Mesothelial cell of epicardium (in vitro differentiated cells): ENCODE data around the gene ADRA2B. TPM values are rescaled to one million over a fixed set of nuclear protein-coding genes. Genes with fewer than 3 reads are reported as not detected.

Experiments
- DNase-seq, 2 experiments: peaks; one replicate each; pipeline ENCODE4 v3.0.0; 2021; ENCODE audit warnings: low spot score in 2 of 2; ENCODE audit not compliant: unreplicated experiment in 2 of 2
- H3K27ac Mint-ChIP-seq: 2 replicates; pipeline ENCODE4 v1.8.0; 2021; ENCODE audit warnings: mixed read lengths
- H3K27me3 Mint-ChIP-seq: 2 replicates; pipeline ENCODE4 v1.8.0; 2021; ENCODE audit warnings: low read depth, mixed read lengths
- H3K36me3 Mint-ChIP-seq: 2 replicates; pipeline ENCODE4 v1.8.0; 2021; ENCODE audit warnings: mixed read lengths
- H3K4me1 Mint-ChIP-seq: 2 replicates; pipeline ENCODE4 v1.8.0; 2021; ENCODE audit warnings: mixed read lengths
- H3K4me3 Mint-ChIP-seq: 2 replicates; pipeline ENCODE4 v1.8.0; 2021; ENCODE audit warnings: mild to moderate bottlenecking, moderate library complexity, mixed read lengths
- H3K9me3 Mint-ChIP-seq: 2 replicates; pipeline ENCODE4 v1.8.0; 2021; ENCODE audit warnings: mixed read lengths
- total RNA-seq: library from RNA; stranded (reverse); gene quantifications from 3 replicates; pipeline ENCODE4 v1.2.1, GENCODE V29; 2021
- TF ChIP-seq, protein P1 (sequence below): fragments of 200-600 bp; sonication (generic); IDR thresholded peaks from one replicate; pipeline ENCODE4 v1.5.0; 2021; ENCODE audit warnings: antibody characterized with exemption; ENCODE audit not compliant: unreplicated experiment

ADRA2B gene
- total RNA-seq, 1 donor from 2014 or later = 0.56 TPM

DNA sequence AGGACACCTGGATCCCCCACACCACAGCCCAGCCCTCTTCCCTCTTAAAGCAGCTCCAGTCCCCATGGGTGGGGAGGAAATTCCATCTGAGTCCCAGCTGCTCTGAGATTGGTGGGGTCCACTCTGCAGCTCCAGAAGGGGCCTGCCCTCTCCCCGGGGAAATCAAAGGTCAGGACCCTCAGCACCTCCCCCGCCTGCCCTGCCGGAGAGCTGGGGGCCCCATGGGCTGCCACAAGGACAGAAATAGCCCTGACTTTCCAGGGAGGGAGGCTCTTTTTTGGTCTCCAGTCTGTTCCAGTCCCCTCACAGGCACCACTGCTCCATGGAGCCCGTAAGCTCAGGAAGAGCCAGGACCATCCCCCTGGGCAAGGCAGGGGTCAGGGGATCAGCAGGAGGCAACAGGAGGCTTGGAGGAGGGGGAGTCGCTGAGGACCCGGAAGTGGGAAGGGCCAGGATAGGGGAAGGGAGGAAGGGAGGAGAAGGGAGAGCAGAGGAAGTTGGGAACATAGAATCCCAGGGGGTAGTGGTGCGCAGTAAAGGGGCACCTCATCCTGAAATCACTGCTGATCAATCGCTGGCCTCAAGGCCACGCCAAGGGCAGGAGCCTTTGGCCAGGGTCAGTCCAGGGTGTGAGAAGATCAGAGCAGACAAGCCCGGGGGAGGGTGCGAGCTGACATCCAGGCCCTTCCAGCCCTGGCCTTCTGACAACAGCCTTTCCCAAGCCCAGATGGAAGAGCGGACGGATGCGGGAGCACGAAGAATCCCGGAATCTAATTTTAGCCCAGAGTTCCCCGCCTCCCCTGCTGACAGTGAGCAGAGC, 7.6 kb downstream of the ADRA2B start:
- Mint-ChIP-seq H3K9me3 (peaks cover 7% of the 10 kb centered on the region), H3K4me1 (peaks cover 6% of the 10 kb centered on the region), H3K27me3 (peaks cover 7% of the 10 kb centered on the region), H3K4me3 (no peak overlapping the region), H3K27ac (no peak overlapping the region), H3K36me3 (no peaks in the 10 kb centered on the region)
- TF ChIP-seq, protein P1, sequence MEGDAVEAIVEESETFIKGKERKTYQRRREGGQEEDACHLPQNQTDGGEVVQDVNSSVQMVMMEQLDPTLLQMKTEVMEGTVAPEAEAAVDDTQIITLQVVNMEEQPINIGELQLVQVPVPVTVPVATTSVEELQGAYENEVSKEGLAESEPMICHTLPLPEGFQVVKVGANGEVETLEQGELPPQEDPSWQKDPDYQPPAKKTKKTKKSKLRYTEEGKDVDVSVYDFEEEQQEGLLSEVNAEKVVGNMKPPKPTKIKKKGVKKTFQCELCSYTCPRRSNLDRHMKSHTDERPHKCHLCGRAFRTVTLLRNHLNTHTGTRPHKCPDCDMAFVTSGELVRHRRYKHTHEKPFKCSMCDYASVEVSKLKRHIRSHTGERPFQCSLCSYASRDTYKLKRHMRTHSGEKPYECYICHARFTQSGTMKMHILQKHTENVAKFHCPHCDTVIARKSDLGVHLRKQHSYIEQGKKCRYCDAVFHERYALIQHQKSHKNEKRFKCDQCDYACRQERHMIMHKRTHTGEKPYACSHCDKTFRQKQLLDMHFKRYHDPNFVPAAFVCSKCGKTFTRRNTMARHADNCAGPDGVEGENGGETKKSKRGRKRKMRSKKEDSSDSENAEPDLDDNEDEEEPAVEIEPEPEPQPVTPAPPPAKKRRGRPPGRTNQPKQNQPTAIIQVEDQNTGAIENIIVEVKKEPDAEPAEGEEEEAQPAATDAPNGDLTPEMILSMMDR = no peak
- peak in 1 of 2 experiments; percentile 4 for DNase-seq

DNA sequence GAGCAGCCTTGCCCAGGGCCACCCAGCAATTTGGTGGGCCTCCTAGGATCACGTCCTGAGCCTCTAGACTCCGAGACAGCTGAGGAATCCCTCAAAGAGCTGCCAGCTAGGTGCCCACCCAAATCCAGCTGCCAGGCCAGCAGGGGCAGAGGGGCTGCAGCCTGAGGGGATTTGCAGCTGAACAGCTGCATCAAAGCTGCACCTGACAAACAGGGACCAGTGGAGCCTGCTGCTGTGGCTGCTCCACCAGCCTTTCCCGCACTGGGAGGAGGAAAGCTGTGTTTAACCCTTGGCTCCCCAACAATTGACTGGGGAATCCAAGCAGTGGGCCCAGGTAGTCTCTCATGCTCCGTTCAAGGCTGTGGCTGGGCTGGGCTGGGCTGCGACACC, 8.2 kb downstream of the ADRA2B start:
- Mint-ChIP-seq H3K4me3 (no peak overlapping the region), H3K4me1 (peaks cover 7% of the 10 kb centered on the region), H3K27ac (no peak overlapping the region), H3K9me3 (peaks cover 7% of the 10 kb centered on the region), H3K27me3 (peaks cover 3% of the 10 kb centered on the region), H3K36me3 (no peaks in the 10 kb centered on the region)
- TF ChIP-seq, protein P1 = no peak
- no peak for DNase-seq

DNA sequence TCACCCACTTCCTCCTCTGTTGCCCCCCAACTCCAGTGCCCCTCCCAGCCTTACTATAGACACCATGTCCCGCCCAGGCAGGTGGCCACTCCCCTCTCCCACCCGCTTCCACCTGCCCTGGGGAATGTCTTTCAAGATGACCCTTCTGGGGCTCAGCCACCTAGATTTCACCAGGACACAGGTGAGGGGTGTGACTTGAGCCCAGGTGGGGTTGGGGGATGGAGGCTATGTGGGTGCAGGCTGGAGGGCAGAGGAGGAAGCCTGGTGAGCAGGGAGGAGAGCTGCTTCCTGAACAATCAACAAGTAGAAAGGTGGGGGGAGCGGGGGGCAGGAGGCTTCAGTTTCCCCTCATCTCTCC, 8.7 kb downstream of the ADRA2B start:
- H3K36me3 Mint-ChIP-seq = no peaks in the 10 kb centered on the region
- TF ChIP-seq, protein P1 = no peak
- peaks cover 7% of the 10 kb centered on the region for H3K9me3 Mint-ChIP-seq
- no peak overlapping the region for H3K4me3 Mint-ChIP-seq
- H3K27ac Mint-ChIP-seq = no peak overlapping the region
- peaks cover 7% of the 10 kb centered on the region for H3K4me1 Mint-ChIP-seq
- peaks cover 3% of the 10 kb centered on the region for H3K27me3 Mint-ChIP-seq
- no peak for DNase-seq

DNA sequence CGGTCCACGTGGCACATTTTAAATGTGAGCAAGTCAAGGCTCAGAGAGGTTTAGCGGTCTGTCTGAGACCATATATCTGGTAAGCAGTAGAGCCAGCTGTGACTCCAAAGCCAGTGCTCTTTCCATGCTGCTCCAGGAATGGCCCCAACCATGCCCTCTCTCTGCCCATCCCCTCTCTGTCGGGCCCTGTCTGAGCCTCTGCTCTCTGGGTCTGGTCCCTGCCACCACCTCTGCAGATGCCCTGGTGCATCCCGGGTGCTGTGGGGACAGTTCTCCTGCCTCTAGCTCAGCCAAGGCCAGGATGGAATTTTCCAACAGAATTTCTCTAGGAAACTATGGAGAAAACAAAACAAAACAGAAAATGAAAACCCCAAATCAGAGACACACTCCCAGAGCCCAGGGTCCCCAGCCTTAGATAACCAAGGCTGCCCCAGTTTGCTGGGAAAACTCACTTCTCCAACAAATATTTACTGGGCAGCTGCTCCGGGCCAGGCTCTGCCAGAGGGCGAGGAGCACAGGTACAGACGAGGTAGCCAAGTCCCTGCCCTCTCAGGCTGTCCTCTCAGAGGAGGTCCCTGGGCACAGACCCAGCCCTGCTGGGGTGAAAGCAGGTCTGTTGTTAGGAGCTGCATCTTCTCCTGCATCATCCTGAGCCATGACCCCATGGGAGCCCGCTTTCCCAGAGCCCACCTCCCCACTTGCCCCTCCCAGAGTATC, 9.2 kb downstream of the ADRA2B start:
- H3K27ac Mint-ChIP-seq = no peak overlapping the region
- no peak for DNase-seq
- no peaks in the 10 kb centered on the region for H3K27me3 Mint-ChIP-seq
- H3K4me1 Mint-ChIP-seq = peaks cover 7% of the 10 kb centered on the region
- no peak overlapping the region for H3K4me3 Mint-ChIP-seq
- no peaks in the 10 kb centered on the region for H3K36me3 Mint-ChIP-seq
- TF ChIP-seq, protein P1 = no peak
- peaks cover 7% of the 10 kb centered on the region for H3K9me3 Mint-ChIP-seq

DNA sequence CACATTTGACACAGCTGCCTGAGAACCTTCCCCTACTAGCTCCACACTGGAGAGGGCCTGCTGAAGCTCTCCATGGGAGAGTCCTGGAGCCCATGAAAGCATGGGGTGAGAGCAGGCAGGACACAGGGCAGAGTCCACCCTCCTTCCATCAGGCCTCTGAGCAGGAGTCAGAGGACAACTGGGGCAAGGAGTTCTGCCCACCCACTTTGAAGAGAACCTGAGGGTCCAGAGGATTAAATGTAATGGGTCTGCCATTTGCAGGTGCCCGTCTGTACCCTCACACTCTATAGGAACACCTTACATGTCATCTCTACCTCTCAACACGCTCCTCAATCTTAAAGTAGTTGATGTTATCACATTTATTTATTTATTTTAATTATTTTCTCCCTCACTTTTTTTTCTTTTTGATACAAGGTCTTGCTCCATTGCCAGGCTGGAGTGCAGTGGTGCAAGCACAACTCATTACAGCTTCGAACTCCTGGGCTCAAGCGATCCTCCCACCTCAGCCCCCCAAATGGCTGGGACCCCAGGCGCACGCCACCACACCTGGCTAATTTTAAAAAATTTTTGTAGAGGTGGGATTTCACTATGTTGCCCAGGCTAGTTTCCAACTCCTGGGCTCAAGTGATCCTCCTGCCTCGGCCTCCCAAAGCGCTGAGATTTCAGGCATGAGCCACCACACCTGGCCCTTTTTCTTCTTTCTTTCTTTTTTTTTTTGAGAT, 10.2 kb downstream of the ADRA2B start:
- H3K36me3 Mint-ChIP-seq = no peaks in the 10 kb centered on the region
- H3K4me3 Mint-ChIP-seq = no peak overlapping the region
- H3K4me1 Mint-ChIP-seq = peaks cover 7% of the 10 kb centered on the region
- peaks cover 7% of the 10 kb centered on the region for H3K9me3 Mint-ChIP-seq
- H3K27ac Mint-ChIP-seq = no peak overlapping the region
- H3K27me3 Mint-ChIP-seq = no peaks in the 10 kb centered on the region
- no peak for DNase-seq
- TF ChIP-seq, protein P1 = no peak
